ENCODE measurements around the gene RIN1. TPM values are rescaled to one million over a fixed set of nuclear protein-coding genes. Genes with fewer than 3 reads are reported as not detected.
"Not testable (repeated sequence)": the region's sequence is repeated elsewhere in the genome, so short reads cannot be mapped to it uniquely, and the experiment has no call there.

The RIN1 gene
- total and polyA plus RNA-seq, 2 of the 13 experiments (the other 11 are each of a cell fraction or from before 2014, with no cell fraction given) = 2.4 to 4.1 TPM

GRCh38 chr11:66350560-66351235 lies 14.5 kb upstream of the RIN1 start (continued):
- TF ChIP-seq ZNF280D (CRISPR knock-in tag; IDR thresholded peaks at IDR 0.05) (peak; percentile 70; the same call in 1 of the 2 replicates), ZNF441 (CRISPR knock-in tag; IDR thresholded peaks at IDR 0.05; ENCODE audit: borderline replicate concordance) (0 out of 2 replicates have a peak, but pooled peaks have one; percentile 11), JUNB (CRISPR knock-in tag; IDR thresholded peaks at IDR 0.05; ENCODE audit: borderline replicate concordance) (0 out of 2 replicates have a peak, but pooled peaks have one; percentile 10), ZMYM3 (CRISPR knock-in tag; IDR thresholded peaks at IDR 0.05) (peak; percentile 76; the same call in 1 of the 2 replicates), MEIS2 (CRISPR knock-in tag; IDR thresholded peaks at IDR 0.05) (0 out of 2 replicates have a peak, but pooled peaks have one; percentile 29), PITX1 (CRISPR knock-in tag; IDR thresholded peaks at IDR 0.05) (peak; percentile 21; the same call in 1 of the 2 replicates), LCORL (CRISPR knock-in tag; IDR thresholded peaks at IDR 0.05) (0 out of 2 replicates have a peak, but pooled peaks have one; percentile 7), ZBTB20 (CRISPR knock-in tag; IDR thresholded peaks at IDR 0.05; ENCODE audit: borderline replicate concordance, low read depth) (0 out of 2 replicates have a peak, but pooled peaks have one; percentile 62), RXRA (CRISPR knock-in tag; IDR thresholded peaks at IDR 0.05) (peak; percentile 37; the same call in 1 of the 2 replicates), ZNF580 (CRISPR knock-in tag; IDR thresholded peaks at IDR 0.05; ENCODE audit: borderline replicate concordance, low read depth) (0 out of 2 replicates have a peak, but pooled peaks have one; percentile 1), BRD4 (CRISPR knock-in tag; IDR thresholded peaks at IDR 0.05) (0 out of 2 replicates have a peak, but pooled peaks have one; percentile 23), CHD4 (IDR thresholded peaks at IDR 0.05; ENCODE audit: borderline replicate concordance, low read length) (peak; percentile 22; the same call in 1 of the 2 replicates)
- TF ChIP-seq LCORL (IDR thresholded peaks at IDR 0.05) = not testable (repeated sequence)

All from HepG2 (cell line).